ENCODE measurements around the gene APLNR.

DNA sequence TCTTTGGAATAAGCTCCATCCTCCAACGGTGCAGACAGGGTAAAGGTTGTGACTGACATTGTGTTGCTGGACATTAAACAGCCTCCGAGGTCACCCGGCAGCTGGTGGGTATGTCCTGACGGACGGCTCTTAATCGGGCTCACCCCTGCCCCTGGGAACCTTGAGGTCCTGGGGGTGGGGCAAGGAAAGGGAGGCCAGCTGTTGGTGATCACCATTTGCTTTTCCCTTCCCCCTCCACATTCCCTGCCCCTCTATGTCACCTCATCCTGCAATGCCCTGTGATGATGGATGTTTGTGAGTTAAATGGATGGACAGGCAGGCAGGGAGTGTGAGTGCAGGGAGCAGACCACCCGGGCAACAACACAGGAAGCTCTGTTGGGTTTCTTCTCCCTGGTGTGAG is 26.3 kb downstream of the APLNR start:
- no peak for TF ChIP-seq BMI1 (IDR thresholded peaks at IDR 0.05; ENCODE audit: borderline replicate concordance)
- TF ChIP-seq EGR1 (IDR thresholded peaks at IDR 0.05; ENCODE audit: borderline replicate concordance in 1 of 2, low read depth in 2 of 2, low read length in 2 of 2) = no peak
- TF ChIP-seq, protein P1, sequence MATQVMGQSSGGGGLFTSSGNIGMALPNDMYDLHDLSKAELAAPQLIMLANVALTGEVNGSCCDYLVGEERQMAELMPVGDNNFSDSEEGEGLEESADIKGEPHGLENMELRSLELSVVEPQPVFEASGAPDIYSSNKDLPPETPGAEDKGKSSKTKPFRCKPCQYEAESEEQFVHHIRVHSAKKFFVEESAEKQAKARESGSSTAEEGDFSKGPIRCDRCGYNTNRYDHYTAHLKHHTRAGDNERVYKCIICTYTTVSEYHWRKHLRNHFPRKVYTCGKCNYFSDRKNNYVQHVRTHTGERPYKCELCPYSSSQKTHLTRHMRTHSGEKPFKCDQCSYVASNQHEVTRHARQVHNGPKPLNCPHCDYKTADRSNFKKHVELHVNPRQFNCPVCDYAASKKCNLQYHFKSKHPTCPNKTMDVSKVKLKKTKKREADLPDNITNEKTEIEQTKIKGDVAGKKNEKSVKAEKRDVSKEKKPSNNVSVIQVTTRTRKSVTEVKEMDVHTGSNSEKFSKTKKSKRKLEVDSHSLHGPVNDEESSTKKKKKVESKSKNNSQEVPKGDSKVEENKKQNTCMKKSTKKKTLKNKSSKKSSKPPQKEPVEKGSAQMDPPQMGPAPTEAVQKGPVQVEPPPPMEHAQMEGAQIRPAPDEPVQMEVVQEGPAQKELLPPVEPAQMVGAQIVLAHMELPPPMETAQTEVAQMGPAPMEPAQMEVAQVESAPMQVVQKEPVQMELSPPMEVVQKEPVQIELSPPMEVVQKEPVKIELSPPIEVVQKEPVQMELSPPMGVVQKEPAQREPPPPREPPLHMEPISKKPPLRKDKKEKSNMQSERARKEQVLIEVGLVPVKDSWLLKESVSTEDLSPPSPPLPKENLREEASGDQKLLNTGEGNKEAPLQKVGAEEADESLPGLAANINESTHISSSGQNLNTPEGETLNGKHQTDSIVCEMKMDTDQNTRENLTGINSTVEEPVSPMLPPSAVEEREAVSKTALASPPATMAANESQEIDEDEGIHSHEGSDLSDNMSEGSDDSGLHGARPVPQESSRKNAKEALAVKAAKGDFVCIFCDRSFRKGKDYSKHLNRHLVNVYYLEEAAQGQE (IDR thresholded peaks at IDR 0.05; ENCODE audit: low read depth, low read length) = no peak
- no peak for TF ChIP-seq CREB1 (IDR thresholded peaks at IDR 0.05; ENCODE audit: low read depth)
- TF ChIP-seq POLR2A (IDR thresholded peaks at IDR 0.05; ENCODE audit: low read depth, low read length) = no peak
- no peak for TF ChIP-seq TCF3 (IDR thresholded peaks at IDR 0.05; ENCODE audit: borderline replicate concordance, insufficient read depth, low read depth, low read length)
- TF ChIP-seq ZSCAN29 (IDR thresholded peaks at IDR 0.05) = no peak
